MV-4-11 (cell line): ENCODE measurements around the gene NAV2.
"Not testable (repeated sequence)": the region's sequence is repeated elsewhere in the genome, so short reads cannot be mapped to it uniquely, and the experiment has no call there.

Experiments
- DNase-seq: peaks from one replicate; lab custom pipeline; 2025; lab: John Stamatoyannopoulos, UW

Gene NAV2

DNA sequence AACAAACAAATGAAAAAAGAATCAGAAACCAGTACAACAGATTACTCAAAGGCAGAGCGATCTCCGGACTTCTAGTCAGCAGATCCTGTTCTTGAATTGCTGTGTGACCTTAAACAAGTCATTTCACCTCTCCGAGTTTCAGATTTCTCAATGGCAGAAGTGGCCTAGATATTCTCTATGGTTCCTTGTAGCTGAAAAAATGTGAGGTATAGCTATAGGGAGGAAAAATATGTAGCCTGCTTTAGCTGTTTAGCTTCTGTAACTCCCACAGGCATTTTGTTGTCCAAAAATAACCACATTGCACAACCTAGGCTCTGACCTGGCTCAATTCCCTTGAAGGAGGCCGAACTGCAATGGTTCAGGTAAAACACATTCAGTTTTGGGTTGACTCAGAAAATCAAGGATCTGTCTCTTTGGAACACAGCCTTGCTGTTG, 347.0 kb downstream of the NAV2 start:
- DNase-seq = no peak

DNA sequence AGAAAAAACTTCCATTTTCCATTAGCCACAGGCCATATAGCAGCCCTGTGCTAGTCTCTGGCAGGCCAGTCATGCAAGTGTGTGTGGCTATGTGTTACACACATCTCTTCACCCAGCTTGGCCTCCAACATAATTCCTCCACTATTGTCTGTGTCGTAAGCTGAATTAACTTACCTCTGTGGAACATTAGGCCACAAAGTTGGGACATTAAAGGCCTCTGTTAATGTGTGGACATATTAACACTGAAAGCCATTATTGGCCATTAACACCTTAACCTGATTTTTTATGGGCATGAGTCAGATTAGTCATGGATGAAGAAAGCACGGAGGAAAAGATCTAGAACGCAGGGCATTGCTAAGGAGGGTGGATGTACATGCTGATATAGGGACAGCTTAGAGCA, 347.5 kb downstream of the NAV2 start:
- DNase-seq = no peak

DNA sequence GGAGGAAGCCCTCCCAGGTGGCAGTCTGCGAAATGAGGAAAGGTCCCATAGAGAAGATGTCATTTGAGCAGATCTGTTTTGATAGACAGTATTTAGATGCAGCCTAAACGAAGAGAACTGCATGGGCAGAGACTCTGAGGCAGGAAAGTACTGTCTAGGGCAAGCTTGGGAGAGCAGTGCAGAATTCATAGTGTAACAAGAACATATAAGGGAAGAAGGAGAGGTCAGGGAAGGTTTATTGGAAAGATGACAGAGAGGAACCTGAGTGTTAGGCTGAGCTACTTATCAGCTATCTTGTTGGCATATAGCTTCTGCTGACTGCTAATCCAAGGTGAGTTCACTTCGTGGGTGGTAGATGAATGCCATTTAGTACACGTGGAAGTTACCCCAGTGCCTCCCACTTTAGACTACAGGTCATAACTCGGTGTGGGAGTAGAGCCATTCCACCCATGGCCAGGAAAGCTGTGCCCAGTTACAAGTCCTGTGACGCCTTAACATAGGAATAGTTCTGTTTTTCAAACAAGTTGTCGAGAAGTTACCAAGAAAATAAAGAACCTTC, 348.1 kb downstream of the NAV2 start:
- no peak for DNase-seq

DNA sequence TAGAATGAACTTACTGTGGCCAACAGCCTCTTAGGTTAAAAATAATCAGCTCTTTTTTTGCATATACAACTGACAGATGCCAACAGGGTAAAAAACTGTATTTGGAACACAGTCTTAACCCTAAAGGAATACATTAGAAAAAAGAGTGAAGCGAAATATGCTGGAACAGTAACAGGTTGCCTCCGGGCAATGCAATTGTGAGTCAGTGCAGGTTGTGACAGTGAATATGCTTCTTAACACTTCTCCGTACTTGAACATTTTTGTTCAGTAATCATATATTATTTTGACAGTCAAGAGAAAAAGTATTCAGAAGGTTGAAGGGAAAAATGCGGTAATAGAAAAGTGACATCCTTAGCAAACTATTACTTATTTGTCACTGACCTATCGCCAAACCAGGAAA, 349.1 kb downstream of the NAV2 start:
- no peak for DNase-seq

DNA sequence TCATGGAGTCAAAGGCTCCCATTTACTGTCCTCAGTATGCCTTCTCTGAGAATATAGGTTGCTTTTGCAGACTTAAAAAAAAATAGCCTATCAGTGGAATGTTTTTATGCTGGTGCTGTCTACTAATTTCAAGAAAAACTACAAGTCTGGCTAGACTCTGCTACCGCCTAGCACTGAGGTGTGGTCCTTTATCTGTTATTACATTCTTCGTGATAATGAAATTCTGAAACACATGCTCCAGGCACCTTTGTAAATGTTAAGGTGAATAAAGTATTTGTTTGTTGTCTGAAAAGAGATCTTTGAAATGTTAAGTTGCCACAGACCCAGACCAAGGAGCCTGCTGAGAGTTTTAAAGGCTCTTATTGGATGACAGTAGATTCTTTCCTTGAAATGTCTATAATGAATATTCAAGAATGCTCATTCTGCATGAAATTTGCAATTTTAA, 352.3 kb downstream of the NAV2 start:
- no peak for DNase-seq

DNA sequence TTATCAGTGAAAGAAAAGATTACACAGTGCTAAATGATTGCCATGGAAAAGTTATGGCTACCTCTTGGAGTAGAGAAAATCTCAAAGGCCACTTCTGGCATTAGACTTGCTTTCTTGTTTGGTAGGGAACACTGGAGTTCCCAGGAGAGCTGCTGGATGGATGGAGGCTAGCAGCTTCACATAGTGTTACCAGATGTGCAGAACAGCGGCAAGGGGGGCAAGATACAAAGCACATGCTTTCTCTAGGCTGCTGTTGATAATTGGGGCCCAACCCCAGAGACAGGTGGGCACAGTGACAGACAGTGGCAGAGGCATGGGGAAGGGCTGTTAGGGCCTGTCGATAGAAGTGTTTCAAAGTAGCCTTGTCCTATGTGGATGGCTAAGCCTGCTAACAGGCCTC, 352.8 kb downstream of the NAV2 start:
- DNase-seq = no peak

DNA sequence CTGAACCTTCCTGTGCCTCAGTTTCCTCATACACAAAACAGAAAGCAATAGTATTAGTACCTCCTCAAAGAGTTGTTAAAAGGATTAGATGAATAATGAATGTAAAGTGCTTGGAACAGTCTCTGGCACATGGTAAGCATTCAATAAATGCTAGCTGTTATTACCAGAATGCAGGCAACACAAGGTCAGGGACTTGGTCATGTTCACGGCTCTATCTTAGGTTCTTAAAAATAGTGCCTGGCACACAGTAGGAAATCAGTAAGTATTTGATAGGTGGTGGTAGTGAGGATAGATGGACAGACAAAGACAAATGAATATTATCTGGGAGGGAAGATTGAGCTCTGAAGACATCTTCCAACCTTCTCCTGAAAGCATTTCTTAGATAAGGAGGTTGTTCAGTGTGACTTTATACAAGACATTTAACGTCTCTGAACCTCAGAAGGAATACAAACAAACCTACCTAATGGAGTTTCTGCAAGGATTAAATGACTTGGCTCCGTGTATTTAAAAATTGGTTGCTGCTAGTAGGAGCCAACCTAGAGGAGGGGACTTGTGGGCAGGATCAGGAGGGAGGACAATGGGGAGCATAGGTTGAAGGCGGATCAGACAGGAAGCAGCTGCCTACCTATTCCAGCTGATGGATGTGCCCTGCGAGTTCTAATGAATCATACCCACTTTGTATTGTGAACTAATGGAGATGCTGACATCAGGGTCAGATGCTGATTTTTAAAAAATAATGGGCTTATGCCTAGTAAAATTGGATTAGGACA, 353.6 kb downstream of the NAV2 start:
- no peak for DNase-seq

DNA sequence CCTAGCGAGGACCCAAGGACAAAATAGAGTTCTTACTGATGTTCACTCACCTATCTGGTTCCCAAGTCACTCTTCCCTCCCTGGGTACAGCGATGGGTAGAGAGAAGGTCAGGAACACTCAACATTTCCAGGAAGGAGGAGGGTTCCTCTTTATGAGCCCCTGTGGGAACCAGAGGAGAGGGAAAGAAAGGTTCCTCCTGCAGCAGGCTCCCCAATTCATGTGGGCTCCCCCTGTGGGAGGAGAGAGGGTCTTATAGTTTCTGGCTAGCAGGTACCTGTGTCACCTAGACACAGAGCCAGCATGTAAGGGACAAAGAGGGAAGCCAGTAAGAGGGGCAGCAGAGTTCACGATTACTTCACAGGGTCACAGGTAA, 354.1 kb downstream of the NAV2 start:
- peak; percentile 19 for DNase-seq

DNA sequence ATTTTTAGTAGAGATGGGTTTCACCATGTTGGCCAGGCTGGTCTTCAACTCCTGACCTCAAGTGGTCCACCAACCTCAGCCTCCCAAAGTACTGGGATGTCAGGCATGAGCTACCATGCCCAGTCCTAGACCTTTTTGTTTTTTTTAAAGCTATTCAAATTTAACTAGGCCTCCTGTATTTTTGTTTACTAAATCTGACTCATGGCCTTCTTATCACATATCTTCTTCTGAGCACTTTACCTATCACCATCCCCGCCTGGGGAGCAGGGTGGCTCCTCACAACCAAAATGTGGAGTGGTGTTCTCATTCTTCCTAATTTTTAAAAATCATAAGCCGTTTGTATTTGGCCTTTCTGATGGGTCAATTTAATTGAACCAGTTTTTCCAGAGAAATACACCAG, 355.0 kb downstream of the NAV2 start:
- no peak for DNase-seq

DNA sequence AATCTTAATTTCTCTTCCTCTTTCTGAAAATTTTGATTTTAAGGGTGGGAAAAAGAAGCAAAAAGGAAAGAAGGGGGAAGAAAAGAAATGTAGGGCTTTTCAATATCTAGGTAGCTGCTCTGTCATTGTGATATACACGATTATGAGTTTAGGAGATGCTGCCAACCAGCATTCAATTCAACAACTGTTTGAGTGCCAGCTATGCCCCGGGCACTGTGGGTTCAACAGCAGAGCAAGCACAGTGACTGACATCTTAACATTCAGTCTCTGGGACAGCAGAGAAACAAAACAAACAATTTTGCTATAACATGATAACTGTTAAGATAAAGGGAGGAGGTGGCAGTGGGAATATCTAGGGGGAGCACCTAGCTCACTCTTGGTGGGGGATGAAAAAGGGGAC, 356.1 kb downstream of the NAV2 start:
- no peak for DNase-seq

DNA sequence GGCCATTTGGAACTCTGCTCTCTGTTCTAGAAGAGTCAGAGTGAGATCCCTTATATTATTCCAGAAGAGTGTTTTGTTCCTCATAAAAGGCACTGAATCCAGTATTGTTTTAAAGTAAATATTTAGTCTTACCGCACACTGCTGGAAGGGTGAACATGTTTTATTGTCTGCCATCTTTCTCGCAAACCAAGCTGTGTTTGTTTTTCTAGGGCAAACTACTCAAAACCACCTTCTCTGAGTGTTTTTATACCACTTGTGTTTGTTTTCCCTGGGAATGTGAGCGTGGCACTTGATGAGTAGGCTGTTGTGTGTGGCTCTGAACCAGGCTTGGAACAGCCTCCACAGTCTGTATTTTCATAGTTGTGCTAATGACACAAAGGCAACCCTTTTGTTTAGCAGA, 357.8 kb downstream of the NAV2 start:
- no peak for DNase-seq

DNA sequence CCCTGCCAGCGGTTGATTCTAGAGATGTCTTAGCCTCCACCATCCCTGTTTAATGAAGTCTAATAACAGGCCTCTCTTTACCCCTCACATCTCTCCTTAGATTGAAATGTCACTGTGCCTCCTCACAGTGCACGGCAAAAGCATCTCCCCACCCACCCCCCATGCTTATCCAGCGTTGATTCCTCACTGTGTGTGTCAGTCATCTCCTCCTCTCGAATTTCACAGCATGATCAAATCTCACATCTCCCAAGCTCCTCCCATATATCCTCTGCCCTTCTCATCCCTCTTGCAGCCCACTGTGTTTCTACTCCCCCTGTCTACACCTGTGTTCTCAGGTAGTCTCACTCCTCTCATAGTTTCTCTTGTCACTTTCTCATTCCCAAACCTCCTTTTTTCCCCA, 363.0 kb downstream of the NAV2 start:
- no peak for DNase-seq

DNA sequence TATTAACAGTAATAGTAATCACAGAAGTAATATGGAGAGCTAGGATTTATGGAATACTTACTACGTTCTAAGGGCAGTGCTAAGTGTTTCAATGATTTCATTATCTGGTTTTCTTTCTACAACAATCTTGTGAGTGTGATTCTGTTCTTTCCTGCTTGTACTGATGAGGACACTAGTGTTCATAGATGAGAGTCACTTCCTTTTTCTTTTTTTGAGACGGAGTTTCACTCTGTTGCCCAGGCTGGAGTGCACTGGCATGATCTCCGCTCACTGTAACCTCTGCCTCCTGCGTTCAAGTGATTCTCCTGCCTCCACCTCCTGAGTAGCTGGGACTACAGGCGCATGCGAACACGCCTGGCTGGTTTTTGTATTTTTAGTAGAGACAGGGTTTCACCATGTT, 366.2 kb downstream of the NAV2 start:
- peak; percentile 18 for DNase-seq

DNA sequence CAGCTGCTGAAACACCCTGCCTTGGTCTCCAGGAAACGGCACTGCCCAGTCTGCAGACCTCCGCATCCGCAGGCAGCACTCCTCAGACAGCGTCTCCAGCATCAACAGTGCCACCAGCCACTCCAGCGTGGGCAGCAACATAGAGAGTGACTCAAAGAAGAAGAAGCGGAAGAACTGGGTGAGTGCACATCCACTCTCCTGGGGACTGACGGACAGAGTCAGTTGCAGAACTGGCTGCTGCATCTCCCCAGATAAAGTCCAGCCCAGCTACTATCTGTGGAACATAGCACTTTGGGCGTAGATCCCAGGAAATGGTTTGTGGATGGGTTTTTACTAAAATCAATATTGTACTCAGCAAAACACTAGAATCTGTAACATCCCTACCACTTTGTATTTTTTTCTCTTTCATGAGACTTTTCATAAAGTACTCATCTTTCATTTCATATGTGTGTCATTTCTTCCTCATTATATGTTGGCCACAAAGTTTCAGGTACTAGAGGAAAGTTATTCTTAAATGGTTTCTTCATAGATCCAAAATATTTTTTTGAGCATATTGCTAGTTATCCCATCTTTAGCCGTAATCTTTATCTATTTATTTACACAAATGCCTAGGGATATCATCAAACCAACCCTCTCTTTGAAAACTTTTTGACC, 367.5 kb downstream of the NAV2 start:
- peak; percentile 30 for DNase-seq

DNA sequence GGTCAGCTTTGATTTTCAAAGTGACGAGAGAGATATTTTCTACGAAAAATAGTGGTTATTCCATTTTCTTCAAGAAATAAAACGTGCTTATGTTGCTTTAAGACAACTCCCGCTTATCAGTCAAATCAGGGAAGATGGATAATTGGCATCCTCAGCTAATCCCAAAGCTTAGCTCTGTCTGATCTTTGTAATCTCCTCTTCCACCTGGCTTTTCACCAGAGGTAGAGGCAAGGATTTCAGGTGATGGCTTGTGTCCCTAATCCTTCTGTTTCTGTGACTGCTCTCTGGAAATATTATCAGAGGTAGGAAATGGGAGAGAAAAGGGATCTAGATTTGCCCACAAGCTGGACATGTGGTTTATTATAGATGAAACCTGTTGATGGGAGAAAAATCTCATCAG, 368.7 kb downstream of the NAV2 start:
- DNase-seq = no peak

DNA sequence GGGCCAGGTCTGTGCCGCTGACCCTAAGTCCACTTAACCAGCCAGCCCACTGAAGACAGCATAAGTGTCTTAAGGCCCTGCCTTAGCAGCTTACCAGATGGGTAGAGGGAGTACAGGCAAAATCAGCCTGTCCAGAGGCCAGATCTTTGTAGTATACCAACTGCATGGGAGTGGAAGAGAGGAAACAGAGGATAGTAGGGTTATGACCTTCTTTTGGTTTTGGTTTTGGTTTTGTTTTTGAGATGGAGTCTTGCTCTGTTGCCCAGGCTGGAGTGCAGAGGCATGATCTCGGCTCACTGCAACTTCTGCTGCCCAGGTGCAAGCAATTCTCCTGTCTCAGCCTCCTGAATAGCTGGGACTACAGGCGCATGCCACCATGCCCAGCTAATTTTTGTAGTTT, 371.2 kb downstream of the NAV2 start:
- not testable (repeated sequence) for DNase-seq

DNA sequence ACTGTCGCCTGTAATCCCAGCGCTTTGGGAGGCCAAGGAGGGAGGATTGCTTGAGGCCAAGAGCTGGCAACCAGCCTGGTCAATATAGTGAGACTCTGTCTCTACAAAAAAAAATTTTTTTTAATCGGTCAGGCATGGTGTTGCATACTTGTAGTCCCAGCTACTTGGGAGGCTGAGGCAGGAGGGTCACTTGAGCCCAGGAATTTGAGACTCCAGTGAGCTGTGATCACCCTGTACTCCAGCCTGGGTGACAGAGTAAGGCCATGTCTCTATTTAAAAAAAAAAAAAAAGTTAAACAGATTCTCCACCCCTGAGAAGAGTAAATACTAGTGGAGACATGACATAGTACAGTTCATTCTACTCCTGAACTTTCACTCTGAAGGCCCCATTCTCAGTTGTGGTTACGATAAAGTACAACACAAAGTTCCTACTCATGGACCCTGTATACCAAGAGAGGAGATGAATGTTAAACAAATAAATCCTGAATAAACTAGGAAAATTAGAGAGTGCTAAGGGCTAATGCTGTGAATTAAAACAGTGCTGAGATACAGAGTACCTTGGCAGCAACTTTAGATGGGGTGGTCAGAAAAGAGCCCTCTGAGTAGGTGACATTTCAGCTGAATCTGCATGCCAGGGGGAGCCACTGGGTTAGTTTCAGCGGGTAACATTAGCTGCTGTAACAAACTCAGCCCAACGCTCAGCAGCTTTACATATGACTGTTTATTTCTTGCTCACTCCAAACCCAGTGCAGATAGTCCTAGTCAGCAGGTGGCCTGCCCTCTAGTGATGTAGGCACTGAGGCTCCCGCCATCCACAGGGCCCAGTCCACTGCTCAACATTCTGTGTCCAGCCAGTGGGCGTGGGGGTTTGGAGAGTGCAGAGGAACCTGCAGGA, 372.5 kb downstream of the NAV2 start:
- DNase-seq = no peak

DNA sequence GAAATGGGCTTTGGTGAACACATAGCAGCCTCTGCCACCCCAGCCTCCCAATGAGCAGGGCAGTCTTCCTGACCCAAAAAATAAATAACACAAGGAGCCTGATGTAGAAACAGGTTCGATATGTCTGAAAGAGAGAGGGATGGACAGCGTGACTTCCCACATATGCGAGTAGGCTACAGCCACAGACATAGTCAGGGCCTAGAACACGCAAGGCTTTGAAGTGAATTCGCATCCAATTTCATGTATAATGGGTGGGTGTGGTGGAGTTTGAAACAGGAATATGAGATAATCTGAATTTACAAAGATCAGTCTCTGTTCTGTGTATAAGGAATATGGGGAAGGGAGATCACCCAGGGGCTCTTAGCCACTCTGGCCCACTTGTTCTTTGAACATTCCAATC, 373.3 kb downstream of the NAV2 start:
- no peak for DNase-seq

DNA sequence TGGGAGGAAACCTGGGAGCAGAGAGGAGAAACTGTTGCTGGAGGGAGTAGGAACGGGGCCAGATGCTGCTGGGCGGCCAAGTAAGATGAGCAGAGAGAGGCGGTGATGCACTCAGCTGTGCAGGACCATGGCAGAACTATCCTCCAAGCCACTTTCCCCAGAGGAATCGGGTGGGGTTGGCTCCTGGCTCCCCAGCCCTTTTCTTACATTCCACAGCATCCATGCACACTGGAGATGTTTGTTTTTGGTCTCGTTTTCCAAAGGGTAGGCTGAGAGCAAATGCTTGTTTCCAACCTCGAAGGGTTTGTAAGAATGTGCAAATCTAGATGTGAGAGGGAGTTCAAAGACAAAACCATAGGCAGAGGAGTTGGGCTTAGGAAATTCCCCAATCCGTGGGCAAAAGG, 374.5 kb downstream of the NAV2 start:
- DNase-seq = no peak

DNA sequence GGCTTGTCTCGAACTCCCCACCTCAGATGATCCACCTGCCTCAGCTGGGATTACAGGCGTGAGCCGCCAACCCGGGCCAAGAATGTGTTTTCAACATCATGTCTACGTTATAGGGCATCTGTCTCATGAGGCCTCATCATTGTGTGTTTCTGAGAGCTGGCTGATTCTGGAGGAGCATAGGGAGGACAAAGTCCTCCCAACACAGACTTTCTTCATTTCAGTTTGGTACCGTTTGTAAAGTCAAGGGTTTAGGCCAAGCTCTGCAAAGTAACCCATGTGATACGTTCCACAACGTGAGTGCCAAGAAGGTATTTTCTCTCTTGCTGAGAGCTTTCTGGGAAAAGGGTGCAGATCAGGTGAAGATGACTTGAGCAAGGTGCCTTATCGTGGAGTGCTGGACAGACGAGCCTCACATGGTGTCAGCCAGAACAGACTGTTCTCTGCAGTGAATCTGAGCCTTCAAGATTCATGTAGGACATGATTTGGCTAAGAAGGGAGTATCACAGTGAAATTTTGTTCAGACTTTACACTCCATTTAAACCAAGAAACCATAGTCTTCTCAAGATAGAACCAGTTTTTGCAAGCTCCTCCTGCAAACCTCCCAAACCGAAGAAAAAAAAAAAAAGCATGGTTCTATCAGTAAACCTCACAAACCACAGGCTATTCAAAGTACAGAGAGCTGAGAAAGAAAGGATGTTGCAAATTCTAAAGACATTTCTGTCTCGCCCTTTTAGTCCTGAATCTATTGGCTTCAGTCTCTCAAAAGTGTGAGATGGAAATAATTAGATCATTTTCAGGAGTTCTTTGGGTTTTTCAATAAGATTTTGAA, 376.0 kb downstream of the NAV2 start:
- DNase-seq = peak; percentile 76

DNA sequence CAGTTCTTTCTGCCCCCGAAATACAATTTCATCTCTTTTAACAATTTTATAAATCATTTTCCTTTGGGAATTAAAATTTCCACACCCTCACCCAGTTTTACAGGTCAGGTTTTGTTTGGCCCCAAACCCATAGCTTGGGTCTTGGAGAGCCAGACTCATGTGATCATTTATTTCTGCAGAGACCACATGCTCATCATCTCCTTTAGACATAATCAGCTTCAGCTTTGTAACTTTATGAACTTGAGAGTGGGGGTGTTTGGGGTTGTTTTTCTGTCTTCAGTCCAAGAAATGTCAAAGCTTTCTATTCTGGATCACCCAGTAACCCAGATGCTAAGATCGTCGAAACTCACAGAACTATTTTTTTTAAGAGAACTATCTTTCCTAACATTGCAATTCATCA, 376.7 kb downstream of the NAV2 start:
- DNase-seq = no peak
